Caco-2 (cell line): ENCODE results near the gene TTC39B. TPM values are rescaled to one million over a fixed set of nuclear protein-coding genes. Genes with fewer than 3 reads are reported as not detected.

Experiments used
- BruUV-seq: library from RNA; stranded (reverse); fragments of 400-500 nt; replicated peaks from 2 replicates; lab custom pipeline; 2021; lab: Mats Ljungman, UMichigan
- CTCF ChIA-PET: fragments of 300-600 bp; sonication (Branson Sonifier 250); formaldehyde crosslinking; loops from one replicate; lab custom pipeline; 2022; ENCODE audit warnings: antibody characterized with exemption; lab: Charles Lee
- POLR2A ChIA-PET: fragments of 300-600 bp; sonication (Branson Sonifier 250); formaldehyde crosslinking; loops from one replicate; lab custom pipeline; 2022; ENCODE audit warnings: antibody characterized with exemption; lab: Charles Lee
- DNase-seq, 2 experiments: peaks; one replicate each; pipeline versions ENCODE4 v3.0.0 to v3.0.0-alpha.2; 2020 to 2022
- H3K27me3 ChIP-seq: replicated peaks from 2 replicates; pipeline ENCODE4 v1.6.0; 2011; ENCODE audit warnings: low read length; ENCODE audit not compliant: control insufficient read depth, insufficient read depth
- H3K36me3 ChIP-seq: 2 replicates; pipeline ENCODE4 v1.5.1; 2011; ENCODE audit warnings: low read length; ENCODE audit not compliant: control insufficient read depth, insufficient read depth
- H3K4me1 ChIP-seq: fragments of 250-450 bp; sonication (Bioruptor Pico); 2 replicates; pipeline ENCODE4 v1.5.1; 2020; ENCODE audit warnings: mild to moderate bottlenecking
- H3K4me3 ChIP-seq: 2 replicates; pipeline ENCODE4 v1.5.1; 2011; ENCODE audit warnings: low read depth, mild to moderate bottlenecking, control low read depth, low read length
- H3K9me3 ChIP-seq: fragments of 250-450 bp; sonication (Bioruptor Pico); 2 replicates; pipeline ENCODE4 v1.5.1; 2020; ENCODE audit warnings: mild to moderate bottlenecking, moderate library complexity
- H3K27ac Mint-ChIP-seq: one replicate; pipeline ENCODE4 v1.8.0; 2022; ENCODE audit warnings: mixed read lengths; ENCODE audit not compliant: unreplicated experiment
- H3K27me3 Mint-ChIP-seq: one replicate; pipeline ENCODE4 v1.8.0; 2022; ENCODE audit warnings: mixed read lengths; ENCODE audit not compliant: insufficient read depth, unreplicated experiment
- H3K36me3 Mint-ChIP-seq: one replicate; pipeline ENCODE4 v1.8.0; 2022; ENCODE audit warnings: mild to moderate bottlenecking, mixed read lengths; ENCODE audit not compliant: insufficient read depth, unreplicated experiment
- H3K4me1 Mint-ChIP-seq: one replicate; pipeline ENCODE4 v1.8.0; 2022; ENCODE audit warnings: low read depth, mixed read lengths; ENCODE audit not compliant: unreplicated experiment
- H3K4me3 Mint-ChIP-seq: one replicate; pipeline ENCODE4 v1.8.0; 2022; ENCODE audit warnings: mild to moderate bottlenecking, moderate library complexity, mixed read lengths; ENCODE audit not compliant: unreplicated experiment
- H3K9me3 Mint-ChIP-seq: one replicate; pipeline ENCODE4 v1.8.0; 2022; ENCODE audit warnings: mixed read lengths; ENCODE audit not compliant: unreplicated experiment
- intact Hi-C: fragments of 100-400 bp; cut with micrococcal nuclease; formaldehyde crosslinking; loops from one replicate; pipeline ENCODE4 v1.10.0; 2022; ENCODE audit not compliant: unreplicated experiment
- total RNA-seq: library from RNA; stranded (reverse); gene quantifications from 2 replicates; pipeline ENCODE4 v1.2.3, GENCODE V29; 2022
- TF ChIP-seq, protein P1 (sequence below), 2 experiments: fragments of 200-600 bp in 1 of 2; IDR thresholded peaks; 1 replicate in 1 of 2; 2 replicates in 1 of 2; pipeline versions ENCODE4 v1.5.1 to v1.8.0; 2011 to 2022; ENCODE audit warnings: antibody characterized with exemption in 1 of 2, control low read depth in 1 of 2, inconsistent platforms in 1 of 2, low read depth in 1 of 2, low read length in 1 of 2, mild to moderate bottlenecking in 1 of 2, moderate library complexity in 1 of 2; ENCODE audit not compliant: insufficient read depth in 1 of 2, severe bottlenecking in 1 of 2, unreplicated experiment in 1 of 2

Gene TTC39B
- total RNA-seq, 1 experiment from 2014 or later: 6.9 TPM

GRCh38 chr9:15289603-15290002, 17.4 kb downstream of the TTC39B start:
- intact Hi-C loops: no loop called here

GRCh38 chr9:15287309-15287708, 19.7 kb downstream of the TTC39B start:
- Histone ChIP-seq H3K4me1 (no peaks in the 10 kb centered on the region; the same call in 1 of the 2 replicates), H3K4me3 (no peak overlapping the region), H3K36me3 (no peaks in the 10 kb centered on the region), H3K27me3 (no peaks in the 10 kb centered on the region), H3K9me3 (no peaks in the 10 kb centered on the region)
- no peaks in the 10 kb centered on the region for H3K27me3 Mint-ChIP-seq
- no peak overlapping the region for H3K4me3 Mint-ChIP-seq
- no TSS peak for BruUV-seq
- ChIA-PET CTCF (no interaction called here), POLR2A (no interaction called here)
- intact Hi-C loops: loop anchor here (1.0 kb wide), 1 partner anchor 46 kb away; no protein-coding TSS in a partner anchor
- H3K9me3 Mint-ChIP-seq: peaks cover 10% of the 10 kb centered on the region
- peaks cover 15% of the 10 kb centered on the region for H3K4me1 Mint-ChIP-seq
- no peak overlapping the region for H3K27ac Mint-ChIP-seq
- DNase-seq: peak in 1 of 2 experiments; percentile 41
- TF ChIP-seq, protein P1, sequence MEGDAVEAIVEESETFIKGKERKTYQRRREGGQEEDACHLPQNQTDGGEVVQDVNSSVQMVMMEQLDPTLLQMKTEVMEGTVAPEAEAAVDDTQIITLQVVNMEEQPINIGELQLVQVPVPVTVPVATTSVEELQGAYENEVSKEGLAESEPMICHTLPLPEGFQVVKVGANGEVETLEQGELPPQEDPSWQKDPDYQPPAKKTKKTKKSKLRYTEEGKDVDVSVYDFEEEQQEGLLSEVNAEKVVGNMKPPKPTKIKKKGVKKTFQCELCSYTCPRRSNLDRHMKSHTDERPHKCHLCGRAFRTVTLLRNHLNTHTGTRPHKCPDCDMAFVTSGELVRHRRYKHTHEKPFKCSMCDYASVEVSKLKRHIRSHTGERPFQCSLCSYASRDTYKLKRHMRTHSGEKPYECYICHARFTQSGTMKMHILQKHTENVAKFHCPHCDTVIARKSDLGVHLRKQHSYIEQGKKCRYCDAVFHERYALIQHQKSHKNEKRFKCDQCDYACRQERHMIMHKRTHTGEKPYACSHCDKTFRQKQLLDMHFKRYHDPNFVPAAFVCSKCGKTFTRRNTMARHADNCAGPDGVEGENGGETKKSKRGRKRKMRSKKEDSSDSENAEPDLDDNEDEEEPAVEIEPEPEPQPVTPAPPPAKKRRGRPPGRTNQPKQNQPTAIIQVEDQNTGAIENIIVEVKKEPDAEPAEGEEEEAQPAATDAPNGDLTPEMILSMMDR (IDR thresholded peaks at IDR 0.05; ENCODE audit: insufficient read depth in 1 of 2, low read depth in 1 of 2, low read length in 1 of 2, severe bottlenecking in 1 of 2, unreplicated experiment in 1 of 2): no peak
- H3K36me3 Mint-ChIP-seq: no peaks in the 10 kb centered on the region

More at GRCh38 chr9:15289603-15290002, 17.4 kb downstream of the TTC39B start:
- Histone ChIP-seq H3K4me3 (no peak overlapping the region), H3K36me3 (no peaks in the 10 kb centered on the region), H3K9me3 (no peaks in the 10 kb centered on the region), H3K4me1 (no peaks in the 10 kb centered on the region; the same call in 1 of the 2 replicates), H3K27me3 (no peaks in the 10 kb centered on the region)
- peaks cover 15% of the 10 kb centered on the region for H3K4me1 Mint-ChIP-seq
- H3K27me3 Mint-ChIP-seq: no peaks in the 10 kb centered on the region
- no TSS peak for BruUV-seq
- TF ChIP-seq, protein P1 (IDR thresholded peaks at IDR 0.05; ENCODE audit: insufficient read depth in 1 of 2, low read depth in 1 of 2, low read length in 1 of 2, severe bottlenecking in 1 of 2, unreplicated experiment in 1 of 2): no peak
- no peak for DNase-seq
- no peak overlapping the region for H3K27ac Mint-ChIP-seq
- H3K36me3 Mint-ChIP-seq: no peaks in the 10 kb centered on the region
- H3K4me3 Mint-ChIP-seq: no peak overlapping the region
- ChIA-PET CTCF (no interaction called here), POLR2A (no interaction called here)
- peaks cover 10% of the 10 kb centered on the region for H3K9me3 Mint-ChIP-seq

- no peaks in the 10 kb centered on the region for H3K27me3 Mint-ChIP-seq
- Histone ChIP-seq H3K27me3 (no peaks in the 10 kb centered on the region), H3K4me1 (no peaks in the 10 kb centered on the region; the same call in 1 of the 2 replicates), H3K4me3 (no peak overlapping the region), H3K9me3 (no peaks in the 10 kb centered on the region), H3K36me3 (no peaks in the 10 kb centered on the region)
- peaks cover 10% of the 10 kb centered on the region for H3K9me3 Mint-ChIP-seq
- peak overlapping the region; percentile 25 for H3K27ac Mint-ChIP-seq
- peak overlapping the region; percentile 5 for H3K4me3 Mint-ChIP-seq
- BruUV-seq: no TSS peak
- ChIA-PET POLR2A (no interaction called here), CTCF (no interaction called here)
- TF ChIP-seq, protein P1 (IDR thresholded peaks at IDR 0.05; ENCODE audit: insufficient read depth in 1 of 2, low read depth in 1 of 2, low read length in 1 of 2, severe bottlenecking in 1 of 2, unreplicated experiment in 1 of 2): no peak
- no peaks in the 10 kb centered on the region for H3K36me3 Mint-ChIP-seq
- DNase-seq: no peak
- H3K4me1 Mint-ChIP-seq: peaks cover 15% of the 10 kb centered on the region
- intact Hi-C loops: no loop called here
These were observed 20.7 kb downstream of the TTC39B start for GRCh38 chr9:15286161-15286821.
